ENCODE measurements around the gene EN1.

The EN1 gene

GRCh38 chr2:118880501-118880900 is 33.1 kb upstream of the EN1 start:
- DNase-seq (ENCODE audit: low read depth), result no peak
- H3K4me3 ChIP-seq (ENCODE audit: low read depth, low read length), result no peak overlapping the region
- TF ChIP-seq CTCF (conservative IDR thresholded peaks at IDR 0.05; ENCODE audit: low read depth, low read length), result no peak

GRCh38 chr2:118878531-118879149 is 31.2 kb upstream of the EN1 start:
- no peak for DNase-seq (ENCODE audit: low read depth)
- no peak for TF ChIP-seq CTCF (conservative IDR thresholded peaks at IDR 0.05; ENCODE audit: low read depth, low read length)
- no peak overlapping the region for H3K4me3 ChIP-seq (ENCODE audit: low read depth, low read length)

DNA sequence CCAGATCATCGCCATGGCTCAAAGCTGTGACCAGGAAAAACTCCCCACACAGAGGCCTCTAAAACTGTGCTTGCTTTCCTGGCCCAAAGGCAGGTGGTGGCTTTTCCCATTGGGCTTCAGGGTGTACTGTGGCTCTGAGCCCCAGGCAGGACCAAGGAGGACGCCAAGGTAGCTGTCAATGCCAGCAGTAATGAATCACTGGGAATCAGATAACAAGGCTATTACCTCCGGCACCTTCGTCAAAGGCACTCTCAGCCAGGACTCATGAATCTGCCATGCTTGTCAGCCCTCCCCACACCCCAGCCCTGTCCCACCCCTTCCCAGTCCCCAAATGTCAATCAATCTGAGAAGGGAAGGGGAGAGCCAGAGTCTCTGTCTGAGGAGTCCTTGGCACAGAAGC is 27.9 kb upstream of the EN1 start:
- DNase-seq (ENCODE audit: low read depth), result no peak
- TF ChIP-seq CTCF (conservative IDR thresholded peaks at IDR 0.05; ENCODE audit: low read depth, low read length), result no peak

DNA sequence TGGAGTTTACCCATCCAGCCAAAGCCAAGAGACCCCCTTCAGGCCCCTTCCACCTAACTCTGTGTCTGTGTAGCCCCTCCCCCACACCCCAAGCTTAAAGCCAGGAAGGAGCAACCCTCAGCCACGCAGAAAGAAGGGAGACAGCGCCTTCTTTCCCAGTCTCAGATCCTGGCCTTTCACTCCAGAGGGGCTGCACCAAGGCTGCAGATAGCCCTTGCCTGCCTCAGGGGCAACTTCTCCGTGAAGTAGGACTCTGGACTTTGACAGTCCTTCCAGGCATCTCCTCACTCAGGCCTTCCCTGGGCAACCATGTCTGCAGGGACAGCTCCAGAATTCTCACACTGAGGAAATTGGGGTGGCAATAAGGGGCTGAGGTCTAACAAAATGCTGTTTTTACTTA is 26.9 kb upstream of the EN1 start:
- no peak overlapping the region for H3K4me3 ChIP-seq (ENCODE audit: low read depth, low read length)
- DNase-seq (ENCODE audit: low read depth), result no peak
- no peak for TF ChIP-seq CTCF (conservative IDR thresholded peaks at IDR 0.05; ENCODE audit: low read depth, low read length)

More for the DNA sequence above, 27.9 kb upstream of the EN1 start:
- H3K4me3 ChIP-seq (ENCODE audit: low read depth, low read length), result no peak overlapping the region

DNA sequence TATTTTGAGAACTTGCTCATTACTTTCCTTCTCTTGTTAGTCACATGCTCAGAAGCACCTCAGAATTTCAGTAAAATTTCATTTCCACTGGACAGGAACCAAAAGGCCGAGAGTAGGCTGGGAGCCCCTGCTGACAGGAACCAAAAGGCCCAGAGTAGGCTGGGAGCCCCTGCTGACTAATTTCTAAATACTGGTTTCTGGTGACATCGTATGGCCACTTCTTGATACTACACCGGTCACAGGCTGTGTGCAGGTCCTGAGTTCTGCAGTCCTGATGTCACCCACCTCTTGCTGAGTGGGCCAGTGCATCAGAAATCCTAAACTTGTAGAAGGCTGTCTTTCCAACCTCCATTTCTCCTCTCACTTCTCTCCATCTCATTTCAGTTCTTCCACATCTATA is 17.7 kb upstream of the EN1 start:
- H3K4me3 ChIP-seq (ENCODE audit: low read depth, low read length), result no peak overlapping the region
- peak; percentile 77 for TF ChIP-seq CTCF (conservative IDR thresholded peaks at IDR 0.05; ENCODE audit: low read depth, low read length)
- peak; percentile 80 for DNase-seq (ENCODE audit: low read depth)

DNA sequence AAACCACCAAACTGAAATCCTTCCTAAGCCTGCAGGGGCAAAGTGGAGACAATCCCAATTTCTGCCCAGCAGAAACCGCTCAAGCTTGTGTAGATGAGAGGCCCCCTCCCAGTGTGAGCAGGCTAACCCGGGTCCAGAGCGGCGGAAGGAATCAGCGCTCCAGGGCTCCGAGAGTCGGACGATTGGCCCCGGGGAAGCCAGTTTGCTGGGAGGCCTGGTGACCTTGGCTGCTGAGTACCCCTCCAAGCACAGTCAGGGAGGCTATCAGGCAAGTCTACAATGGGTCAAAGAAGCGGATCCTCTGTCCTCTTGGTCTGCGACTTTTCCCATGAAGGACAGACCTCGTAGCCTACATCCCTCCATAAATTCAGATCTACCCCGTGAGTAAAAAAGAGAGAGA is 16.8 kb upstream of the EN1 start:
- TF ChIP-seq CTCF (conservative IDR thresholded peaks at IDR 0.05; ENCODE audit: low read depth, low read length), result no peak
- no peak for DNase-seq (ENCODE audit: low read depth)
- H3K4me3 ChIP-seq (ENCODE audit: low read depth, low read length), result no peak overlapping the region

- H3K4me3 ChIP-seq (ENCODE audit: low read depth, low read length), result no peak overlapping the region
- DNase-seq (ENCODE audit: low read depth), result no peak
- TF ChIP-seq CTCF (conservative IDR thresholded peaks at IDR 0.05; ENCODE audit: low read depth, low read length), result no peak
These were observed 14.3 kb upstream of the EN1 start for GRCh38 chr2:118861731-118862130.

Data from choroid plexus epithelial cell (primary cell).